ENCODE measurements around the gene PIM1. TPM values are rescaled to one million over a fixed set of nuclear protein-coding genes. Genes with fewer than 3 reads are reported as not detected.

PIM1 gene
- total RNA-seq, 1 donor from 2014 or later: 9.1 TPM

GRCh38 chr6:37146735-37147157, 23.2 kb upstream of the PIM1 start:
- Histone ChIP-seq H3K27ac (no peak overlapping the region), H3K36me3 (no peaks in the 10 kb centered on the region), H3K79me2 (ENCODE audit: low read depth) (no peaks in the 10 kb centered on the region), H3K9ac (no peak overlapping the region), H3F3A (ENCODE audit: low read depth) (peaks cover 21% of the 10 kb centered on the region), H3K4me3 (no peak overlapping the region), H3K9me3 (ENCODE audit: low read depth) (no peaks in the 10 kb centered on the region), H3K4me1 (peaks cover 17% of the 10 kb centered on the region), H2AFZ (replicated peaks) (no peak overlapping the region), H4K20me1 (ENCODE audit: low read depth) (no peaks in the 10 kb centered on the region), H3K4me2 (no peak overlapping the region), H3K27me3 (no peaks in the 10 kb centered on the region)
- H3K27ac Mint-ChIP-seq: no peak overlapping the region
- TF ChIP-seq EZH2 (IDR thresholded peaks at IDR 0.05) (no peak), EZH2phosphoT487 (IDR thresholded peaks at IDR 0.05) (no peak)
- TF ChIP-seq, protein P1, sequence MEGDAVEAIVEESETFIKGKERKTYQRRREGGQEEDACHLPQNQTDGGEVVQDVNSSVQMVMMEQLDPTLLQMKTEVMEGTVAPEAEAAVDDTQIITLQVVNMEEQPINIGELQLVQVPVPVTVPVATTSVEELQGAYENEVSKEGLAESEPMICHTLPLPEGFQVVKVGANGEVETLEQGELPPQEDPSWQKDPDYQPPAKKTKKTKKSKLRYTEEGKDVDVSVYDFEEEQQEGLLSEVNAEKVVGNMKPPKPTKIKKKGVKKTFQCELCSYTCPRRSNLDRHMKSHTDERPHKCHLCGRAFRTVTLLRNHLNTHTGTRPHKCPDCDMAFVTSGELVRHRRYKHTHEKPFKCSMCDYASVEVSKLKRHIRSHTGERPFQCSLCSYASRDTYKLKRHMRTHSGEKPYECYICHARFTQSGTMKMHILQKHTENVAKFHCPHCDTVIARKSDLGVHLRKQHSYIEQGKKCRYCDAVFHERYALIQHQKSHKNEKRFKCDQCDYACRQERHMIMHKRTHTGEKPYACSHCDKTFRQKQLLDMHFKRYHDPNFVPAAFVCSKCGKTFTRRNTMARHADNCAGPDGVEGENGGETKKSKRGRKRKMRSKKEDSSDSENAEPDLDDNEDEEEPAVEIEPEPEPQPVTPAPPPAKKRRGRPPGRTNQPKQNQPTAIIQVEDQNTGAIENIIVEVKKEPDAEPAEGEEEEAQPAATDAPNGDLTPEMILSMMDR (IDR thresholded peaks at IDR 0.05): no peak
- peaks cover 7% of the 10 kb centered on the region for H3K27me3 Mint-ChIP-seq (ENCODE audit: insufficient read depth, low read depth)
- H3K4me1 Mint-ChIP-seq: peaks cover 22% of the 10 kb centered on the region
- no peak for DNase-seq (ENCODE audit: low spot score)
- H3K36me3 Mint-ChIP-seq: no peaks in the 10 kb centered on the region
- H3K9me3 Mint-ChIP-seq: peaks cover 4% of the 10 kb centered on the region
- H3K4me3 Mint-ChIP-seq: no peak overlapping the region

GRCh38 chr6:37149745-37150144, 20.2 kb upstream of the PIM1 start:
- Histone ChIP-seq H3F3A (ENCODE audit: low read depth) (no peaks in the 10 kb centered on the region), H3K4me3 (no peak overlapping the region), H3K4me1 (no peaks in the 10 kb centered on the region), H4K20me1 (ENCODE audit: low read depth) (no peaks in the 10 kb centered on the region), H3K27me3 (no peaks in the 10 kb centered on the region), H3K27ac (no peak overlapping the region), H3K9me3 (ENCODE audit: low read depth) (no peaks in the 10 kb centered on the region), H3K36me3 (no peaks in the 10 kb centered on the region), H3K79me2 (ENCODE audit: low read depth) (no peaks in the 10 kb centered on the region), H3K9ac (no peak overlapping the region), H3K4me2 (no peak overlapping the region), H2AFZ (replicated peaks) (no peak overlapping the region)
- Mint-ChIP-seq H3K4me3 (no peak overlapping the region), H3K9me3 (peaks cover 4% of the 10 kb centered on the region), H3K27ac (no peak overlapping the region), H3K36me3 (no peaks in the 10 kb centered on the region), H3K27me3 (ENCODE audit: insufficient read depth, low read depth) (peaks cover 7% of the 10 kb centered on the region), H3K4me1 (no peaks in the 10 kb centered on the region)
- TF ChIP-seq EZH2phosphoT487 (IDR thresholded peaks at IDR 0.05) (no peak), EZH2 (IDR thresholded peaks at IDR 0.05) (no peak)
- TF ChIP-seq, protein P1 (IDR thresholded peaks at IDR 0.05): no peak
- DNase-seq (ENCODE audit: low spot score): no peak

- Histone ChIP-seq H3K36me3 (no peaks in the 10 kb centered on the region), H3K27me3 (no peaks in the 10 kb centered on the region), H4K20me1 (ENCODE audit: low read depth) (no peaks in the 10 kb centered on the region), H3K9me3 (ENCODE audit: low read depth) (no peaks in the 10 kb centered on the region), H3K79me2 (ENCODE audit: low read depth) (no peaks in the 10 kb centered on the region), H2AFZ (replicated peaks) (no peak overlapping the region), H3F3A (ENCODE audit: low read depth) (no peaks in the 10 kb centered on the region), H3K27ac (no peak overlapping the region), H3K4me1 (no peaks in the 10 kb centered on the region), H3K4me2 (no peak overlapping the region), H3K4me3 (no peak overlapping the region), H3K9ac (no peak overlapping the region)
- H3K36me3 Mint-ChIP-seq: no peaks in the 10 kb centered on the region
- H3K9me3 Mint-ChIP-seq: peaks cover 4% of the 10 kb centered on the region
- DNase-seq (ENCODE audit: low spot score): no peak
- TF ChIP-seq, protein P1 (IDR thresholded peaks at IDR 0.05): no peak
- TF ChIP-seq EZH2 (IDR thresholded peaks at IDR 0.05): no peak
- TF ChIP-seq EZH2phosphoT487 (IDR thresholded peaks at IDR 0.05): no peak
- no peak overlapping the region for H3K27ac Mint-ChIP-seq
- peaks cover 2% of the 10 kb centered on the region for H3K4me1 Mint-ChIP-seq
- no peak overlapping the region for H3K4me3 Mint-ChIP-seq
- H3K27me3 Mint-ChIP-seq (ENCODE audit: insufficient read depth, low read depth): peaks cover 7% of the 10 kb centered on the region
Observed at GRCh38 chr6:37150314-37150713, 19.6 kb upstream of the PIM1 start.
